Gastroesophageal sphincter (tissue), 4 donors: ENCODE data around the gene LENEP. TPM values are rescaled to one million over a fixed set of nuclear protein-coding genes. Genes with fewer than 3 reads are reported as not detected.

Source experiments
- ATAC-seq: fragments of 150-250 bp; one replicate; pipeline ENCODE4 v1.9.1; 2016; ENCODE audit warnings: mild to moderate bottlenecking, moderate library complexity
- H3K27ac ChIP-seq, 4 donors: fragments of 200-600 bp; sonication (generic) in 3 of 4; 1 replicate in 3 of 4; 2 replicates in 1 of 4; pipeline ENCODE4 v1.5.1; 2016 to 2019
- H3K27me3 ChIP-seq: fragments of 200-600 bp; sonication (generic); one replicate; pipeline ENCODE4 v1.5.1; 2019
- H3K36me3 ChIP-seq, 2 donors: fragments of 200-600 bp; sonication (generic); one replicate each; pipeline ENCODE4 v1.5.1; 2019; ENCODE audit warnings: control low read depth in 1 of 2
- H3K4me1 ChIP-seq, 3 donors: fragments of 200-600 bp; sonication (generic); 1 replicate in 2 of 3; 2 replicates in 1 of 3; pipeline ENCODE4 v1.5.1; 2016 to 2019; ENCODE audit warnings: control low read depth in 2 of 3
- H3K4me3 ChIP-seq, 2 donors: fragments of 200-600 bp; sonication (generic); one replicate each; pipeline ENCODE4 v1.5.1; 2019; ENCODE audit warnings: mild to moderate bottlenecking in 1 of 2, moderate library complexity in 1 of 2
- H3K9me3 ChIP-seq, 3 donors: fragments of 200-600 bp; sonication (generic); one replicate each; pipeline ENCODE4 v1.5.1; 2017 to 2019; ENCODE audit warnings: control low read depth in 2 of 3
- CTCF ChIP-seq, 4 experiments: fragments of 200-600 bp in 2 of 4; fragments of 450-650 bp in 2 of 4; sonication (generic) in 1 of 4; IDR thresholded peaks; one replicate each; pipeline ENCODE4 v1.5.1; 2017 to 2019; ENCODE audit warnings: antibody characterized with exemption in 4 of 4, mild to moderate bottlenecking in 2 of 4, moderate library complexity in 2 of 4
- EP300 ChIP-seq: sonication (generic); formaldehyde crosslinking; IDR thresholded peaks from one replicate; pipeline ENCODE4 v1.6.1; 2017; ENCODE audit warnings: antibody characterized with exemption, mild to moderate bottlenecking
- POLR2A ChIP-seq, 2 donors: fragments of 450-650 bp; IDR thresholded peaks; one replicate each; pipeline ENCODE4 v1.6.1; 2017; ENCODE audit warnings: antibody characterized with exemption in 2 of 2, mild to moderate bottlenecking in 2 of 2, moderate library complexity in 1 of 2
- POLR2AphosphoS5 ChIP-seq: sonication (generic); formaldehyde crosslinking; IDR thresholded peaks from one replicate; pipeline ENCODE4 v1.6.1; 2017; ENCODE audit warnings: antibody characterized with exemption
- WGBS, 2 donors: methylation state at CpG; one replicate each; pipeline ENCODE4 v1.1.5; 2018; ENCODE audit warnings: low coverage in 1 of 2; 5-methylcytosine and 5-hydroxymethylcytosine counted together
- total RNA-seq, 4 donors: library from RNA; depleted of rRNA; stranded (reverse); fragments of >200 nt; gene quantifications; one replicate each; pipeline ENCODE4 v1.1.0, GENCODE V29; 2016

The LENEP gene
- total RNA-seq, 4 donors from 2014 or later, result not detected

- no peak for ATAC-seq
- 51 to 82% methylated on average over 5 to 7 of the region's 15 CpGs for WGBS, 2 donors
- H3K27ac ChIP-seq, result peak overlapping the region in 1 of 4 donors; percentile 62
- peaks cover 0 to 44% (median 5%) of the 10 kb centered on the region in 3 donors for H3K4me1 ChIP-seq
- TF ChIP-seq POLR2AphosphoS5, result no peak
- no peak for TF ChIP-seq CTCF (IDR thresholded peaks at IDR 0.05)
- no peak for TF ChIP-seq EP300
- no peak for TF ChIP-seq POLR2A (IDR thresholded peaks at IDR 0.05)
- no peak overlapping the region for H3K4me3 ChIP-seq
- H3K27me3 ChIP-seq, result no peaks in the 10 kb centered on the region
- H3K36me3 ChIP-seq, result peaks cover 0 to 56% of the 10 kb centered on the region in 2 donors
- H3K9me3 ChIP-seq, result no peaks in the 10 kb centered on the region
Observed at GRCh38 chr1:154945160-154945961, 48.0 kb upstream of the LENEP start.

GRCh38 chr1:154945962-154946850 is 47.2 kb upstream of the LENEP start:
- TF ChIP-seq POLR2AphosphoS5 (no peak), CTCF (IDR thresholded peaks at IDR 0.05) (no peak), EP300 (no peak), POLR2A (IDR thresholded peaks at IDR 0.05) (no peak)
- H3K4me3 ChIP-seq, result no peak overlapping the region
- no peak for ATAC-seq
- no peaks in the 10 kb centered on the region for H3K27me3 ChIP-seq
- H3K36me3 ChIP-seq, result peaks cover 0 to 65% of the 10 kb centered on the region in 2 donors
- peaks cover 0 to 45% (median 5%) of the 10 kb centered on the region in 3 donors for H3K4me1 ChIP-seq
- 60 to 75% methylated on average over 8 of the region's 17 CpGs for WGBS, 2 donors
- no peaks in the 10 kb centered on the region for H3K9me3 ChIP-seq
- H3K27ac ChIP-seq, result peak overlapping the region in 1 of 4 donors; percentile 21

- Histone ChIP-seq H3K36me3 (peaks cover 0 to 70% of the 10 kb centered on the region in 2 donors), H3K4me1 (peaks cover 0 to 47% (median 10%) of the 10 kb centered on the region in 3 donors), H3K9me3 (no peaks in the 10 kb centered on the region), H3K27me3 (no peaks in the 10 kb centered on the region), H3K4me3 (no peak overlapping the region), H3K27ac (no peak overlapping the region)
- TF ChIP-seq POLR2AphosphoS5, result no peak
- TF ChIP-seq CTCF (IDR thresholded peaks at IDR 0.05), result no peak
- no peak for TF ChIP-seq POLR2A (IDR thresholded peaks at IDR 0.05)
- TF ChIP-seq EP300, result no peak
- 83 to 100% methylated on average over 1 of the region's 11 CpGs for WGBS, 2 donors
- ATAC-seq, result no peak
Observed at GRCh38 chr1:154948079-154948478, 45.3 kb upstream of the LENEP start.

- Histone ChIP-seq H3K36me3 (peaks cover 0 to 42% of the 10 kb centered on the region in 2 donors), H3K9me3 (no peaks in the 10 kb centered on the region), H3K27ac (peak overlapping the region in 2 of 4 donors; percentile 14 to 43), H3K4me1 (peaks cover 11 to 64% (median 36%) of the 10 kb centered on the region in 3 donors), H3K4me3 (no peak overlapping the region), H3K27me3 (no peaks in the 10 kb centered on the region)
- 68% methylated on average over 12 of the region's 15 CpGs; no CpG with 5 or more reads in 1 of the 2 donors for WGBS, 2 donors
- ATAC-seq, result no peak
- TF ChIP-seq POLR2AphosphoS5, result no peak
- TF ChIP-seq EP300, result no peak
- TF ChIP-seq CTCF (IDR thresholded peaks at IDR 0.05), result no peak
- TF ChIP-seq POLR2A (IDR thresholded peaks at IDR 0.05), result no peak
Observed at GRCh38 chr1:154951901-154952657, 41.3 kb upstream of the LENEP start.
